Osteocyte (in vitro differentiated cells): Measurements from ENCODE around the gene KLHDC1. TPM values are rescaled to one million over a fixed set of nuclear protein-coding genes. Genes with fewer than 3 reads are reported as not detected.
"Not testable (repeated sequence)": the region's sequence is repeated elsewhere in the genome, so short reads cannot be mapped to it uniquely, and the experiment has no call there.

Experiments
- DNase-seq: peaks from one replicate; pipeline ENCODE4 v3.0.0; 2021; ENCODE audit warnings: mixed read lengths; ENCODE audit not compliant: unreplicated experiment; ENCODE audit errors: extremely low spot score
- H3K27ac Mint-ChIP-seq: one replicate; pipeline ENCODE4 v1.8.0; 2021; ENCODE audit warnings: mild to moderate bottlenecking, mixed read lengths; ENCODE audit not compliant: unreplicated experiment
- H3K27me3 Mint-ChIP-seq: one replicate; pipeline ENCODE4 v1.8.0; 2021; ENCODE audit warnings: mixed read lengths; ENCODE audit not compliant: unreplicated experiment
- H3K36me3 Mint-ChIP-seq: one replicate; pipeline ENCODE4 v1.8.0; 2021; ENCODE audit warnings: mixed read lengths; ENCODE audit not compliant: unreplicated experiment
- H3K4me1 Mint-ChIP-seq: one replicate; pipeline ENCODE4 v1.8.0; 2021; ENCODE audit warnings: mixed read lengths; ENCODE audit not compliant: unreplicated experiment
- H3K4me3 Mint-ChIP-seq: one replicate; pipeline ENCODE4 v1.8.0; 2021; ENCODE audit warnings: mild to moderate bottlenecking, moderate library complexity, mixed read lengths; ENCODE audit not compliant: unreplicated experiment
- H3K9me3 Mint-ChIP-seq: one replicate; pipeline ENCODE4 v1.8.0; 2021; ENCODE audit warnings: mixed read lengths; ENCODE audit not compliant: unreplicated experiment
- CTCF ChIP-seq: fragments of 200-600 bp; sonication (generic); IDR thresholded peaks from 2 replicates; pipeline ENCODE4 v1.5.0; 2021; ENCODE audit warnings: antibody characterized with exemption, mild to moderate bottlenecking, moderate library complexity
- long read RNA-seq: library from polyadenylated mRNA; unstranded; transcript quantifications from one replicate; pipeline ENCODE4 v2.0.0, GENCODE V29; 2021
- total RNA-seq: library from RNA; stranded (reverse); gene quantifications from 2 replicates; pipeline ENCODE4 v1.2.1, GENCODE V29; 2021

Gene KLHDC1
- total RNA-seq = 5.3 and 5.8 TPM in 2 replicates
- long read RNA-seq, transcript KLHDC1-201 (13 exons, 2,691 nt) = major isoform, 9 of 15 reads
- long read RNA-seq, partial matches to known transcripts = 0 of 15 reads
- long read RNA-seq, other reads (novel, unspliced or antisense) = 6 of 15 reads

- no peak for TF ChIP-seq CTCF
- Mint-ChIP-seq H3K4me3 (peak within 1 kb of the TSS; percentile 73), H3K36me3 (no peaks in the 10 kb centered on the region), H3K4me1 (peaks cover 28% of the 10 kb centered on the region), H3K27ac (peak within 1 kb of the TSS; percentile 95), H3K27me3 (no peaks in the 10 kb centered on the region), H3K9me3 (no peaks in the 10 kb centered on the region)
- peak; percentile 93 for DNase-seq
Observed at GRCh38 chr14:49692811-49693734, at the start of gene KLHDC1. Gene KLHDC1 (plus strand): TSS chr14:49693120. CDS start chr14:49693195, 75 bp downstream.

- Mint-ChIP-seq H3K4me1 (peaks cover 2% of the 10 kb centered on the region), H3K9me3 (no peaks in the 10 kb centered on the region), H3K27ac (no peak overlapping the region), H3K27me3 (no peaks in the 10 kb centered on the region), H3K4me3 (no peak overlapping the region), H3K36me3 (peaks cover 4% of the 10 kb centered on the region)
- no peak for TF ChIP-seq CTCF
- DNase-seq = no peak
Observed at GRCh38 chr14:49653508-49653907, 39.4 kb upstream of the KLHDC1 start.

- H3K9me3 Mint-ChIP-seq = no peaks in the 10 kb centered on the region
- H3K4me1 Mint-ChIP-seq = peaks cover 2% of the 10 kb centered on the region
- H3K27ac Mint-ChIP-seq = no peak overlapping the region
- no peak overlapping the region for H3K4me3 Mint-ChIP-seq
- H3K27me3 Mint-ChIP-seq = no peaks in the 10 kb centered on the region
- H3K36me3 Mint-ChIP-seq = peaks cover 4% of the 10 kb centered on the region
- no peak for TF ChIP-seq CTCF
- DNase-seq = no peak
Observed at GRCh38 chr14:49654511-49654910, 38.4 kb upstream of the KLHDC1 start.

- not testable (repeated sequence) for H3K27ac Mint-ChIP-seq, H3K9me3 Mint-ChIP-seq, H3K36me3 Mint-ChIP-seq, H3K4me3 Mint-ChIP-seq, H3K4me1 Mint-ChIP-seq, H3K27me3 Mint-ChIP-seq, DNase-seq
Observed at GRCh38 chr14:49657500-49657899, 35.4 kb upstream of the KLHDC1 start.

- peaks cover 2% of the 10 kb centered on the region for H3K4me1 Mint-ChIP-seq
- TF ChIP-seq CTCF = no peak
- no peaks in the 10 kb centered on the region for H3K9me3 Mint-ChIP-seq
- no peak for DNase-seq
- H3K27ac Mint-ChIP-seq = no peak overlapping the region
- H3K36me3 Mint-ChIP-seq = peaks cover 2% of the 10 kb centered on the region
- H3K4me3 Mint-ChIP-seq = no peak overlapping the region
- H3K27me3 Mint-ChIP-seq = no peaks in the 10 kb centered on the region
Observed at GRCh38 chr14:49659526-49660455, 33.1 kb upstream of the KLHDC1 start.
